HepG2 (cell line): ENCODE data around the gene FAT1. TPM values are rescaled to one million over a fixed set of nuclear protein-coding genes. Genes with fewer than 3 reads are reported as not detected.

Experiments used
- ATAC-seq: fragments of 200-7000 bp; cut with Tn5 transposase; 3 replicates; pipeline ENCODE4 v1.9.1; 2020; ENCODE audit warnings: mild to moderate bottlenecking, moderate library complexity
- BruUV-seq: library from RNA; stranded (reverse); fragments of 400-500 nt; replicated peaks from 2 replicates; lab custom pipeline; 2021; lab: Mats Ljungman, UMichigan
- CTCF ChIA-PET: fragments of 300-600 bp; formaldehyde crosslinking; extraction: SDS; loops from one replicate; lab custom pipeline; 2021; ENCODE audit warnings: low total read pairs, inconsistent platforms, low intra/inter-chr PET ratio; lab: Yijun Ruan, JAX
- POLR2A ChIA-PET: fragments of 350-600 bp; sonication (Branson Sonifier 250); formaldehyde crosslinking; loops from one replicate; lab custom pipeline; 2020; ENCODE audit warnings: antibody characterized with exemption, inconsistent platforms; lab: Yijun Ruan, JAX
- DNase-seq: peaks from one replicate; pipeline ENCODE4 v3.0.0-alpha.2; 2015; ENCODE audit warnings: low spot score
- FAIRE-seq: peaks from 3 replicates; lab custom pipeline; 2011; peaks lifted over from hg19 to GRCh38; lab: Jason Lieb, UNC
- H2AFZ ChIP-seq: one replicate; pipeline ENCODE4 v1.6.1; 2011; ENCODE audit warnings: low read length, inconsistent platforms
- H3K27ac ChIP-seq: fragments of 300-600 bp; 3 replicates; pipeline ENCODE4 v1.8.0; 2011; ENCODE audit warnings: mixed run types, mild to moderate bottlenecking, mixed read lengths, low read length, inconsistent platforms; ENCODE audit not compliant: insufficient read depth; ENCODE audit errors: extremely low read length
- H3K27me3 ChIP-seq, 2 experiments: fragments of 200-600 bp in 1 of 2; 2 replicates in 1 of 2; 3 replicates in 1 of 2; pipeline versions ENCODE4 v1.6.0 to v1.8.0; 2011; ENCODE audit warnings: low read length in 2 of 2, mild to moderate bottlenecking in 2 of 2, moderate library complexity in 2 of 2, inconsistent platforms in 1 of 2; ENCODE audit not compliant: insufficient read depth in 2 of 2, control insufficient read depth in 1 of 2
- H3K36me3 ChIP-seq, 2 experiments: fragments of 200-600 bp in 1 of 2; replicated peaks in 1 of 2; 2 replicates in 1 of 2; 3 replicates in 1 of 2; pipeline versions ENCODE4 v1.5.1 to v1.8.0; 2011; ENCODE audit warnings: low read length in 2 of 2, inconsistent platforms in 1 of 2; ENCODE audit not compliant: insufficient read depth in 2 of 2, control insufficient read depth in 1 of 2
- H3K4me1 ChIP-seq: 2 replicates; pipeline ENCODE4 v1.5.1; 2012; ENCODE audit warnings: low read length, inconsistent platforms; ENCODE audit not compliant: insufficient read depth
- H3K4me2 ChIP-seq: 2 replicates; pipeline ENCODE4 v1.6.0; 2011; ENCODE audit warnings: low read depth, low read length, inconsistent platforms
- H3K4me3 ChIP-seq, 3 experiments: fragments of 200-600 bp in 1 of 3; sonication (generic), shearing (Covaris generic) in 1 of 3; replicated peaks in 1 of 3; 2 replicates each; pipeline ENCODE4 v1.5.1; 2011 to 2016; ENCODE audit warnings: low read length in 3 of 3, inconsistent platforms in 2 of 3, low read depth in 2 of 3, mild to moderate bottlenecking in 2 of 3, control low read depth in 1 of 3, mixed read lengths in 1 of 3; ENCODE audit not compliant: insufficient read depth in 1 of 3
- H3K79me2 ChIP-seq: one replicate; pipeline ENCODE4 v1.6.1; 2011; ENCODE audit warnings: low read length, inconsistent platforms; ENCODE audit not compliant: insufficient read depth
- H3K9ac ChIP-seq: 2 replicates; pipeline ENCODE4 v1.6.0; 2011; ENCODE audit warnings: mild to moderate bottlenecking, low read depth, low read length, inconsistent platforms; ENCODE audit not compliant: insufficient read depth
- H3K9me3 ChIP-seq: 2 replicates; pipeline ENCODE4 v1.5.1; 2012; ENCODE audit warnings: mild to moderate bottlenecking, low read length
- H4K20me1 ChIP-seq: 2 replicates; pipeline ENCODE4 v1.6.0; 2011; ENCODE audit warnings: inconsistent platforms, mild to moderate bottlenecking, low read length, moderate library complexity; ENCODE audit not compliant: insufficient read depth
- CREM ChIP-seq, 2 experiments: sonication (generic) in 1 of 2; formaldehyde crosslinking in 1 of 2; IDR thresholded peaks; 2 replicates each; pipeline versions ENCODE4 v1.4.0 to v1.6.1; 2016 to 2020; ENCODE audit warnings: antibody characterized with exemption in 1 of 2, mild to moderate bottlenecking in 1 of 2, missing genetic modification reagents in 1 of 2
- FOXM1 ChIP-seq: sonication (generic); formaldehyde crosslinking; IDR thresholded peaks from 2 replicates; pipeline ENCODE4 v1.5.0; 2020; ENCODE audit warnings: missing genetic modification reagents
- HDAC2 ChIP-seq: sonication (generic); formaldehyde crosslinking; IDR thresholded peaks from 2 replicates; pipeline ENCODE4 v1.4.0; 2020; ENCODE audit warnings: missing genetic modification reagents
- HNRNPUL1 ChIP-seq: fragments of 200-400 bp; formaldehyde crosslinking; IDR thresholded peaks from 2 replicates; pipeline ENCODE4 v1.6.1; 2017; ENCODE audit warnings: low read depth, mild to moderate bottlenecking, low read length, moderate library complexity
- IKZF4 ChIP-seq: sonication (generic); formaldehyde crosslinking; IDR thresholded peaks from 2 replicates; pipeline ENCODE4 v1.5.1; 2020; ENCODE audit warnings: borderline replicate concordance, mild to moderate bottlenecking, low read depth, missing genetic modification reagents; ENCODE audit errors: not compliant biosample characterization
- JARID2 ChIP-seq: sonication (generic); formaldehyde crosslinking; IDR thresholded peaks from 2 replicates; pipeline ENCODE4 v1.8.1; 2023; ENCODE audit warnings: missing genetic modification reagents, inconsistent platforms; ENCODE audit not compliant: insufficient replicate concordance
- KLF15 ChIP-seq: sonication (generic); formaldehyde crosslinking; IDR thresholded peaks from 2 replicates; pipeline ENCODE4 v1.8.1; 2023; ENCODE audit warnings: borderline replicate concordance, mild to moderate bottlenecking, inconsistent platforms, missing genetic modification reagents, mixed read lengths
- KMT2B ChIP-seq: IDR thresholded peaks from 2 replicates; pipeline ENCODE4 v1.6.1; 2016; ENCODE audit warnings: missing genetic modification reagents, missing compliant biosample characterization
- MBNL3 ChIP-seq: fragments of 250-450 bp; sonication (Bioruptor Pico); conservative IDR thresholded peaks from 2 replicates; pipeline ENCODE4 v1.8.0; 2022; ENCODE audit warnings: mild to moderate bottlenecking, inconsistent platforms
- NFIC ChIP-seq: IDR thresholded peaks from 2 replicates; pipeline ENCODE4 v1.6.1; 2012; ENCODE audit warnings: mild to moderate bottlenecking, low read length, inconsistent platforms
- NR2C2 ChIP-seq: sonication (generic); formaldehyde crosslinking; IDR thresholded peaks from 2 replicates; pipeline ENCODE4 v1.4.0; 2020; ENCODE audit warnings: missing genetic modification reagents, mild to moderate bottlenecking, moderate library complexity, borderline replicate concordance
- NR2F2 ChIP-seq: IDR thresholded peaks from 2 replicates; pipeline ENCODE4 v1.6.1; 2012; ENCODE audit warnings: low read depth, inconsistent platforms, borderline replicate concordance
- POLR2G ChIP-seq: fragments of 200-400 bp; formaldehyde crosslinking; IDR thresholded peaks from 2 replicates; pipeline ENCODE4 v1.6.1; 2018; ENCODE audit warnings: mild to moderate bottlenecking, low read depth, low read length, moderate library complexity
- RELA ChIP-seq: sonication (generic); formaldehyde crosslinking; IDR thresholded peaks from 2 replicates; pipeline ENCODE4 v1.4.0; 2020; ENCODE audit warnings: missing genetic modification reagents
- TMF1 ChIP-seq: sonication (generic); formaldehyde crosslinking; IDR thresholded peaks from 2 replicates; pipeline ENCODE4 v1.8.1; 2022; ENCODE audit warnings: low read depth, missing genetic modification reagents
- ZFAT ChIP-seq: sonication (generic); formaldehyde crosslinking; conservative IDR thresholded peaks from 2 replicates; pipeline ENCODE4 v1.8.1; 2023; ENCODE audit warnings: missing genetic modification reagents, inconsistent platforms
- ZNF589 ChIP-seq: sonication (generic); formaldehyde crosslinking; conservative IDR thresholded peaks from 2 replicates; pipeline ENCODE4 v1.8.0; 2022; ENCODE audit warnings: mild to moderate bottlenecking, moderate library complexity, missing genetic modification reagents
- ZNF644 ChIP-seq: IDR thresholded peaks from 2 replicates; pipeline ENCODE4 v1.6.1; 2016; ENCODE audit warnings: low read depth
- WGBS: methylation state at CpG from one replicate; pipeline ENCODE4 v1.1.6; 2017; ENCODE audit warnings: low lambda C conversion rate; 5-methylcytosine and 5-hydroxymethylcytosine counted together
- in situ Hi-C: cut with HindIII; loops from 2 replicates; pipeline ENCODE4 v1.10.0; 2017; ENCODE audit warnings: low pct_unique_long_range_greater_than_20kb; ENCODE audit not compliant: extremely low pct_ligation_motif_present
- intact Hi-C: fragments of 100-400 bp; cut with micrococcal nuclease; formaldehyde crosslinking; loops from one replicate; pipeline ENCODE4 v1.10.0; 2022; ENCODE audit not compliant: unreplicated experiment
- polyA plus RNA-seq, 8 experiments: library from polyadenylated mRNA; depleted of rRNA in 3 of 8; stranded (reverse) in 7 of 8; unstranded in 1 of 8; fragments of >200 nt; fragmentation: Illumina TruSeq in 4 of 8; extraction: Trizol in 4 of 8; gene quantifications; 2 replicates each; pipeline versions ENCODE4 v1.2.1 to v1.2.3, GENCODE V29; 2011 to 2016; ENCODE audit warnings: low read depth in 4 of 8, missing spikeins in 1 of 8, mixed read lengths in 1 of 8; ENCODE audit not compliant: insufficient read depth in 1 of 8
- total RNA-seq, 5 experiments: library from RNA; depleted of rRNA; stranded (reverse); fragments of >200 nt; fragmentation: Illumina TruSeq; extraction: Trizol; gene quantifications; 2 replicates each; pipeline ENCODE4 v1.2.3, GENCODE V29; 2016; ENCODE audit warnings: low read depth in 1 of 5
- TF ChIP-seq, protein P1 (sequence below): sonication (generic); formaldehyde crosslinking; IDR thresholded peaks from 2 replicates; pipeline ENCODE4 v1.4.0; 2020; ENCODE audit warnings: mild to moderate bottlenecking, missing genetic modification reagents
- TF ChIP-seq, protein P2 (sequence below): sonication (generic); formaldehyde crosslinking; IDR thresholded peaks from 2 replicates; pipeline ENCODE4 v1.4.0; 2020; ENCODE audit warnings: missing genetic modification reagents

The FAT1 gene
- total and polyA plus RNA-seq, 2 of the 13 experiments (the other 11 are each of a cell fraction or from before 2014, with no cell fraction given) = 185 to 216 TPM

DNA sequence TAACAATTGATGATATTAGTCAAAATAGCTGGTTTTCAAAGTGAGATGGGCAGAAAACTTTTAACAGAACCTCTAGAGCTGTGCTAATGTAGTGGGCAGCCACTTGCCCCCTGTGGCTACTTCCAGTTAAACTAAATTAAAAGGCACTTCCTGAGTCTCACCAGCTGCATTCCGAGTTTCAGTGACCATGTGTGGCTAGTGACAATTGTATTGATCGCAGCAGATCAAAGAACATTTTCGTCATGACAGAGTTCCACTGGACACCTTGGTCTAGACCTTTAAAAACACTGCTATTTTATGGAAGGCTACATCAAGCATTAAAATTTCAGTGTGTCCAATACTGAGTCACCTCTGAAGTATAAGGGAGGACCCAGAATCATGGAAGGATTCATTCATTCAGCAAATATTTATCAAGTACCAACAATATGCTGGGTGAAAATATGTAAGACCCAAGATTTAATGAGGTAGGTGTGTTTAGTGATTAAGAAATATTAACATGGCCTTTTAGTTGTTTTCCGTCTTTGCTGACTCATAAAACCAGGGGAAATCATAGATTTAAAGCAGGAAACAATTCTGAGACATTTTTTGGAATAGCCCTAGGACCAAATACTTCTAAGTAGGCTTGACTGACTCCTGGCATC, 5.1 kb upstream of the FAT1 start:
- H3K27ac ChIP-seq = peak overlapping the region; percentile 29
- no peak overlapping the region; a peak in 1 of 6 replicates for H3K4me3 ChIP-seq
- H3K9me3 ChIP-seq = no peaks in the 10 kb centered on the region
- DNase-seq (peak; percentile 86), ATAC-seq (peak; percentile 20), FAIRE-seq (peak; percentile 39)
- peak overlapping the region; percentile 91 for H3K9ac ChIP-seq
- no peak overlapping the region for H2AFZ ChIP-seq
- in situ Hi-C loops (loop anchor here (25.0 kb wide), 1 partner anchor 209 kb away; no protein-coding TSS in a partner anchor), intact Hi-C loops (loop anchor here (1.0 to 10.0 kb wide), 7 partner anchors 28 to 876 kb away; no protein-coding TSS in a partner anchor)
- H3K79me2 ChIP-seq = peaks cover 37% of the 10 kb centered on the region
- ChIA-PET POLR2A (interaction anchor here (1.3 to 2.2 kb wide), 3 partner anchors 27 to 53 kb away, joined by 3 to 9 read pairs (median 4); no protein-coding TSS in a partner anchor), CTCF (no interaction called here)
- H3K4me1 ChIP-seq = peaks cover 51% of the 10 kb centered on the region
- peak overlapping the region; percentile 83 for H3K4me2 ChIP-seq
- H4K20me1 ChIP-seq = no peaks in the 10 kb centered on the region
- 25% methylated on average over 4 of the region's 4 CpGs for WGBS
- no TSS peak for BruUV-seq
- H3K27me3 ChIP-seq = no peaks in the 10 kb centered on the region; a peak in 1 of 5 replicates
- H3K36me3 ChIP-seq = no peaks in the 10 kb centered on the region
- TF ChIP-seq RELA (CRISPR knock-in tag) (no peak), CREM (IDR thresholded peaks at IDR 0.05) (peak; percentile 74; the same call in 1 of the 2 replicates), CREM (CRISPR knock-in tag; IDR thresholded peaks at IDR 0.05) (no peak), KMT2B (no peak), HNRNPUL1 (no peak), MBNL3 (CRISPR knock-in tag) (no peak), HDAC2 (CRISPR knock-in tag) (peak; percentile 61; the same call in 1 of the 2 replicates), NFIC (peak; percentile 63; the same call in 1 of the 2 replicates), KLF15 (CRISPR knock-in tag) (no peak), JARID2 (CRISPR knock-in tag) (no peak), FOXM1 (no peak), ZNF589 (CRISPR knock-in tag) (no peak), NR2F2 (0 out of 2 replicates have a peak, but pooled peaks have one; percentile 12), IKZF4 (CRISPR knock-in tag) (no peak), NR2C2 (CRISPR knock-in tag) (no peak), ZNF644 (peak; percentile 64; the same call in 1 of the 2 replicates), TMF1 (no peak), ZFAT (CRISPR knock-in tag) (no peak), POLR2G (no peak)
- TF ChIP-seq, protein P1, sequence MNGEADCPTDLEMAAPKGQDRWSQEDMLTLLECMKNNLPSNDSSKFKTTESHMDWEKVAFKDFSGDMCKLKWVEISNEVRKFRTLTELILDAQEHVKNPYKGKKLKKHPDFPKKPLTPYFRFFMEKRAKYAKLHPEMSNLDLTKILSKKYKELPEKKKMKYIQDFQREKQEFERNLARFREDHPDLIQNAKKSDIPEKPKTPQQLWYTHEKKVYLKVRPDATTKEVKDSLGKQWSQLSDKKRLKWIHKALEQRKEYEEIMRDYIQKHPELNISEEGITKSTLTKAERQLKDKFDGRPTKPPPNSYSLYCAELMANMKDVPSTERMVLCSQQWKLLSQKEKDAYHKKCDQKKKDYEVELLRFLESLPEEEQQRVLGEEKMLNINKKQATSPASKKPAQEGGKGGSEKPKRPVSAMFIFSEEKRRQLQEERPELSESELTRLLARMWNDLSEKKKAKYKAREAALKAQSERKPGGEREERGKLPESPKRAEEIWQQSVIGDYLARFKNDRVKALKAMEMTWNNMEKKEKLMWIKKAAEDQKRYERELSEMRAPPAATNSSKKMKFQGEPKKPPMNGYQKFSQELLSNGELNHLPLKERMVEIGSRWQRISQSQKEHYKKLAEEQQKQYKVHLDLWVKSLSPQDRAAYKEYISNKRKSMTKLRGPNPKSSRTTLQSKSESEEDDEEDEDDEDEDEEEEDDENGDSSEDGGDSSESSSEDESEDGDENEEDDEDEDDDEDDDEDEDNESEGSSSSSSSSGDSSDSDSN = no peak
- TF ChIP-seq, protein P2, sequence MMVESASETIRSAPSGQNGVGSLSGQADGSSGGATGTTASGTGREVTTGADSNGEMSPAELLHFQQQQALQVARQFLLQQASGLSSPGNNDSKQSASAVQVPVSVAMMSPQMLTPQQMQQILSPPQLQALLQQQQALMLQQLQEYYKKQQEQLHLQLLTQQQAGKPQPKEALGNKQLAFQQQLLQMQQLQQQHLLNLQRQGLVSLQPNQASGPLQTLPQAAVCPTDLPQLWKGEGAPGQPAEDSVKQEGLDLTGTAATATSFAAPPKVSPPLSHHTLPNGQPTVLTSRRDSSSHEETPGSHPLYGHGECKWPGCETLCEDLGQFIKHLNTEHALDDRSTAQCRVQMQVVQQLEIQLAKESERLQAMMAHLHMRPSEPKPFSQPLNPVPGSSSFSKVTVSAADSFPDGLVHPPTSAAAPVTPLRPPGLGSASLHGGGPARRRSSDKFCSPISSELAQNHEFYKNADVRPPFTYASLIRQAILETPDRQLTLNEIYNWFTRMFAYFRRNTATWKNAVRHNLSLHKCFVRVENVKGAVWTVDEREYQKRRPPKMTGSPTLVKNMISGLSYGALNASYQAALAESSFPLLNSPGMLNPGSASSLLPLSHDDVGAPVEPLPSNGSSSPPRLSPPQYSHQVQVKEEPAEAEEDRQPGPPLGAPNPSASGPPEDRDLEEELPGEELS (CRISPR knock-in tag) = peak; percentile 75
